ENCODE measurements around the gene TRPM6.
"Not testable (repeated sequence)": the region's sequence is repeated elsewhere in the genome, so short reads cannot be mapped to it uniquely, and the experiment has no call there.

Gene TRPM6

GRCh38 chr9:74887041-74887980, at the start of gene TRPM6:
Gene TRPM6, minus strand, starts transcription at chr9:74887921. Its CDS starts 65 bp downstream, at chr9:74887856.
- Mint-ChIP-seq H3K27me3 (peaks cover 60% of the 10 kb centered on the region), H3K36me3 (ENCODE audit: low read depth) (no peaks in the 10 kb centered on the region), H3K9me3 (peaks cover 7% of the 10 kb centered on the region), H3K27ac (no peak within 1 kb of the TSS), H3K4me1 (ENCODE audit: low read depth) (peaks cover 13% of the 10 kb centered on the region), H3K4me3 (peak within 1 kb of the TSS; percentile 81)
- peak; percentile 56 for DNase-seq

- Mint-ChIP-seq H3K9me3 (peaks cover 3% of the 10 kb centered on the region), H3K27ac (no peak overlapping the region), H3K36me3 (ENCODE audit: low read depth) (no peaks in the 10 kb centered on the region), H3K4me1 (ENCODE audit: low read depth) (no peaks in the 10 kb centered on the region), H3K4me3 (no peak overlapping the region), H3K27me3 (peaks cover 11% of the 10 kb centered on the region)
- DNase-seq, result no peak
Measured at GRCh38 chr9:74935008-74935407, 47.3 kb upstream of the TRPM6 start.

GRCh38 chr9:74921737-74922136, 34.0 kb upstream of the TRPM6 start:
- H3K27ac Mint-ChIP-seq, result no peak overlapping the region
- H3K4me3 Mint-ChIP-seq, result no peak overlapping the region
- DNase-seq, result no peak
- H3K4me1 Mint-ChIP-seq (ENCODE audit: low read depth), result no peaks in the 10 kb centered on the region
- no peaks in the 10 kb centered on the region for H3K27me3 Mint-ChIP-seq
- no peaks in the 10 kb centered on the region for H3K36me3 Mint-ChIP-seq (ENCODE audit: low read depth)
- H3K9me3 Mint-ChIP-seq, result no peaks in the 10 kb centered on the region

GRCh38 chr9:74920944-74921626, 33.4 kb upstream of the TRPM6 start:
- H3K4me3 Mint-ChIP-seq, result no peak overlapping the region
- no peak for DNase-seq

GRCh38 chr9:74910036-74910435, 22.3 kb upstream of the TRPM6 start:
- Mint-ChIP-seq H3K9me3 (peaks cover 10% of the 10 kb centered on the region), H3K27ac (no peak overlapping the region), H3K4me3 (no peak overlapping the region), H3K36me3 (ENCODE audit: low read depth) (peaks cover 2% of the 10 kb centered on the region), H3K27me3 (peaks cover 34% of the 10 kb centered on the region), H3K4me1 (ENCODE audit: low read depth) (no peaks in the 10 kb centered on the region)
- DNase-seq, result no peak

More at GRCh38 chr9:74920944-74921626, 33.4 kb upstream of the TRPM6 start:
- H3K9me3 Mint-ChIP-seq, result no peaks in the 10 kb centered on the region
- no peak overlapping the region for H3K27ac Mint-ChIP-seq
- no peaks in the 10 kb centered on the region for H3K4me1 Mint-ChIP-seq (ENCODE audit: low read depth)
- H3K36me3 Mint-ChIP-seq (ENCODE audit: low read depth), result no peaks in the 10 kb centered on the region
- no peaks in the 10 kb centered on the region for H3K27me3 Mint-ChIP-seq

- Mint-ChIP-seq H3K4me1 (ENCODE audit: low read depth) (no peaks in the 10 kb centered on the region), H3K9me3 (peaks cover 10% of the 10 kb centered on the region), H3K27ac (no peak overlapping the region), H3K4me3 (no peak overlapping the region), H3K36me3 (ENCODE audit: low read depth) (peaks cover 2% of the 10 kb centered on the region), H3K27me3 (peaks cover 41% of the 10 kb centered on the region)
- no peak for DNase-seq
Measured at GRCh38 chr9:74908665-74909064, 20.9 kb upstream of the TRPM6 start.

- peaks cover 1% of the 10 kb centered on the region for H3K36me3 Mint-ChIP-seq (ENCODE audit: low read depth)
- no peak overlapping the region for H3K4me3 Mint-ChIP-seq
- DNase-seq, result no peak
- no peaks in the 10 kb centered on the region for H3K4me1 Mint-ChIP-seq (ENCODE audit: low read depth)
- peaks cover 10% of the 10 kb centered on the region for H3K9me3 Mint-ChIP-seq
- H3K27ac Mint-ChIP-seq, result no peak overlapping the region
- peaks cover 41% of the 10 kb centered on the region for H3K27me3 Mint-ChIP-seq
Measured at GRCh38 chr9:74907085-74907484, 19.4 kb upstream of the TRPM6 start.

- no peak overlapping the region for H3K4me3 Mint-ChIP-seq
- DNase-seq, result no peak
- peaks cover 18% of the 10 kb centered on the region for H3K27me3 Mint-ChIP-seq
- H3K9me3 Mint-ChIP-seq, result no peaks in the 10 kb centered on the region
- no peaks in the 10 kb centered on the region for H3K4me1 Mint-ChIP-seq (ENCODE audit: low read depth)
- no peak overlapping the region for H3K27ac Mint-ChIP-seq
- no peaks in the 10 kb centered on the region for H3K36me3 Mint-ChIP-seq (ENCODE audit: low read depth)
Measured at GRCh38 chr9:74901001-74901400, 13.3 kb upstream of the TRPM6 start.

- not testable (repeated sequence) for H3K4me3 Mint-ChIP-seq; H3K36me3 Mint-ChIP-seq (ENCODE audit: low read depth); H3K9me3 Mint-ChIP-seq; DNase-seq; H3K27ac Mint-ChIP-seq
- H3K4me1 Mint-ChIP-seq (ENCODE audit: low read depth), result peaks cover 13% of the 10 kb centered on the region
- H3K27me3 Mint-ChIP-seq, result peaks cover 53% of the 10 kb centered on the region
Measured at GRCh38 chr9:74888449-74888848, 728 bp upstream of the TRPM6 start.

GRCh38 chr9:74887981-74888370, 255 bp upstream of the TRPM6 start:
- DNase-seq, result no peak
- no peak overlapping the region for H3K27ac Mint-ChIP-seq
- H3K36me3 Mint-ChIP-seq (ENCODE audit: low read depth), result no peaks in the 10 kb centered on the region
- H3K27me3 Mint-ChIP-seq, result peaks cover 57% of the 10 kb centered on the region
- H3K4me1 Mint-ChIP-seq (ENCODE audit: low read depth), result peaks cover 13% of the 10 kb centered on the region
- peaks cover 7% of the 10 kb centered on the region for H3K9me3 Mint-ChIP-seq
- peak overlapping the region; percentile 81 for H3K4me3 Mint-ChIP-seq

GRCh38 chr9:74876382-74876949, 11.3 kb downstream of the TRPM6 start:
- H3K36me3 Mint-ChIP-seq (ENCODE audit: low read depth), result no peaks in the 10 kb centered on the region
- H3K27me3 Mint-ChIP-seq, result peaks cover 47% of the 10 kb centered on the region
- H3K4me3 Mint-ChIP-seq, result no peak overlapping the region
- no peaks in the 10 kb centered on the region for H3K4me1 Mint-ChIP-seq (ENCODE audit: low read depth)
- no peak for DNase-seq
- peaks cover 22% of the 10 kb centered on the region for H3K9me3 Mint-ChIP-seq
- H3K27ac Mint-ChIP-seq, result no peak overlapping the region

- H3K27ac Mint-ChIP-seq, result no peak overlapping the region
- H3K4me1 Mint-ChIP-seq (ENCODE audit: low read depth), result no peaks in the 10 kb centered on the region
- H3K4me3 Mint-ChIP-seq, result no peak overlapping the region
- peaks cover 21% of the 10 kb centered on the region for H3K9me3 Mint-ChIP-seq
- no peaks in the 10 kb centered on the region for H3K36me3 Mint-ChIP-seq (ENCODE audit: low read depth)
- no peak for DNase-seq
- peaks cover 42% of the 10 kb centered on the region for H3K27me3 Mint-ChIP-seq
Measured at GRCh38 chr9:74875656-74876055, 12.1 kb downstream of the TRPM6 start.

- no peak for DNase-seq
- Mint-ChIP-seq H3K27ac (no peak overlapping the region), H3K9me3 (peaks cover 9% of the 10 kb centered on the region), H3K4me1 (ENCODE audit: low read depth) (no peaks in the 10 kb centered on the region), H3K4me3 (no peak overlapping the region), H3K27me3 (peaks cover 28% of the 10 kb centered on the region), H3K36me3 (ENCODE audit: low read depth) (no peaks in the 10 kb centered on the region)
Measured at GRCh38 chr9:74874220-74874619, 13.5 kb downstream of the TRPM6 start.

- DNase-seq, result no peak
- peaks cover 24% of the 10 kb centered on the region for H3K27me3 Mint-ChIP-seq
- H3K9me3 Mint-ChIP-seq, result no peaks in the 10 kb centered on the region
- no peaks in the 10 kb centered on the region for H3K36me3 Mint-ChIP-seq (ENCODE audit: low read depth)
- no peak overlapping the region for H3K4me3 Mint-ChIP-seq
- H3K27ac Mint-ChIP-seq, result no peak overlapping the region
- no peaks in the 10 kb centered on the region for H3K4me1 Mint-ChIP-seq (ENCODE audit: low read depth)
Measured at GRCh38 chr9:74872619-74873233, 15.0 kb downstream of the TRPM6 start.

All from activated T-cell treated with anti-CD3 and anti-CD28 coated beads, Interleukin-2, amount 50 U/mL, for 24 hours (primary cell).